ENCODE data around the gene MYPOP.
"Not testable (repeated sequence)": the region's sequence is repeated elsewhere in the genome, so short reads cannot be mapped to it uniquely, and the experiment has no call there.

The MYPOP gene

DNA sequence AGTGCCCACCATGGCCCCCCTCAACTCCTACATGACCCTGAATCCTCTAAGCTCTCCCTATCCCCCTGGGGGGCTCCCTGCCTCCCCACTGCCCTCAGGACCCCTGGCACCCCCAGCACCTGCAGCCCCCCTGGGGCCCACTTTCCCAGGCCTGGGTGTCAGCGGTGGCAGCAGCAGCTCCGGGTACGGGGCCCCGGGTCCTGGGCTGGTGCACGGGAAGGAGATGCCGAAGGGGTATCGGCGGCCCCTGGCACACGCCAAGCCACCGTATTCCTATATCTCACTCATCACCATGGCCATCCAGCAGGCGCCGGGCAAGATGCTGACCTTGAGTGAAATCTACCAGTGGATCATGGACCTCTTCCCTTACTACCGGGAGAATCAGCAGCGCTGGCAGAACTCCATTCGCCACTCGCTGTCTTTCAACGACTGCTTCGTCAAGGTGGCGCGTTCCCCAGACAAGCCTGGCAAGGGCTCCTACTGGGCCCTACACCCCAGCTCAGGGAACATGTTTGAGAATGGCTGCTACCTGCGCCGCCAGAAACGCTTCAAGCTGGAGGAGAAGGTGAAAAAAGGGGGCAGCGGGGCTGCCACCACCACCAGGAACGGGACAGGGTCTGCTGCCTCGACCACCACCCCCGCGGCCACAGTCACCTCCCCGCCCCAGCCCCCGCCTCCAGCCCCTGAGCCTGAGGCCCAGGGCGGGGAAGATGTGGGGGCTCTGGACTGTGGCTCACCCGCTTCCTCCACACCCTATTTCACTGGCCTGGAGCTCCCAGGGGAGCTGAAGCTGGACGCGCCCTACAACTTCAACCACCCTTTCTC lies 30.1 kb downstream of the MYPOP start:
- H3K79me2 ChIP-seq (ENCODE audit: insufficient read depth, low read length) = no peaks in the 10 kb centered on the region
- no peaks in the 10 kb centered on the region for H3K9me2 ChIP-seq (ENCODE audit: low read depth, low read length)
- no peak for TF ChIP-seq EZH2 (IDR thresholded peaks at IDR 0.05; ENCODE audit: borderline replicate concordance, low read length)
- TF ChIP-seq, protein P1, sequence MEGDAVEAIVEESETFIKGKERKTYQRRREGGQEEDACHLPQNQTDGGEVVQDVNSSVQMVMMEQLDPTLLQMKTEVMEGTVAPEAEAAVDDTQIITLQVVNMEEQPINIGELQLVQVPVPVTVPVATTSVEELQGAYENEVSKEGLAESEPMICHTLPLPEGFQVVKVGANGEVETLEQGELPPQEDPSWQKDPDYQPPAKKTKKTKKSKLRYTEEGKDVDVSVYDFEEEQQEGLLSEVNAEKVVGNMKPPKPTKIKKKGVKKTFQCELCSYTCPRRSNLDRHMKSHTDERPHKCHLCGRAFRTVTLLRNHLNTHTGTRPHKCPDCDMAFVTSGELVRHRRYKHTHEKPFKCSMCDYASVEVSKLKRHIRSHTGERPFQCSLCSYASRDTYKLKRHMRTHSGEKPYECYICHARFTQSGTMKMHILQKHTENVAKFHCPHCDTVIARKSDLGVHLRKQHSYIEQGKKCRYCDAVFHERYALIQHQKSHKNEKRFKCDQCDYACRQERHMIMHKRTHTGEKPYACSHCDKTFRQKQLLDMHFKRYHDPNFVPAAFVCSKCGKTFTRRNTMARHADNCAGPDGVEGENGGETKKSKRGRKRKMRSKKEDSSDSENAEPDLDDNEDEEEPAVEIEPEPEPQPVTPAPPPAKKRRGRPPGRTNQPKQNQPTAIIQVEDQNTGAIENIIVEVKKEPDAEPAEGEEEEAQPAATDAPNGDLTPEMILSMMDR (IDR thresholded peaks at IDR 0.05; ENCODE audit: low read length) = no peak
- H3F3A ChIP-seq (ENCODE audit: insufficient read depth, low read length) = no peaks in the 10 kb centered on the region
- H2AFZ ChIP-seq (ENCODE audit: low read length) = no peak overlapping the region
- no peaks in the 10 kb centered on the region for H3K4me1 ChIP-seq (ENCODE audit: insufficient read depth, low read length, severe bottlenecking)
- no peak overlapping the region for H3K4me3 ChIP-seq (ENCODE audit: low read depth, low read length, poor library complexity, severe bottlenecking)
- H3K9me3 ChIP-seq (ENCODE audit: low read length) = no peaks in the 10 kb centered on the region
- H3K27ac ChIP-seq (ENCODE audit: low read depth, low read length, poor library complexity, severe bottlenecking) = no peak overlapping the region
- H3K36me3 ChIP-seq (ENCODE audit: insufficient read depth, low read length) = no peaks in the 10 kb centered on the region
- H4K20me1 ChIP-seq (ENCODE audit: insufficient read depth, low read length) = no peaks in the 10 kb centered on the region
- H3K4me2 ChIP-seq (ENCODE audit: low read length) = no peak overlapping the region
- peaks cover 4% of the 10 kb centered on the region; the same call in 1 of the 2 replicates for H3K27me3 ChIP-seq (ENCODE audit: insufficient read depth, low read length)
- H3K9ac ChIP-seq (ENCODE audit: low read length) = no peak overlapping the region

DNA sequence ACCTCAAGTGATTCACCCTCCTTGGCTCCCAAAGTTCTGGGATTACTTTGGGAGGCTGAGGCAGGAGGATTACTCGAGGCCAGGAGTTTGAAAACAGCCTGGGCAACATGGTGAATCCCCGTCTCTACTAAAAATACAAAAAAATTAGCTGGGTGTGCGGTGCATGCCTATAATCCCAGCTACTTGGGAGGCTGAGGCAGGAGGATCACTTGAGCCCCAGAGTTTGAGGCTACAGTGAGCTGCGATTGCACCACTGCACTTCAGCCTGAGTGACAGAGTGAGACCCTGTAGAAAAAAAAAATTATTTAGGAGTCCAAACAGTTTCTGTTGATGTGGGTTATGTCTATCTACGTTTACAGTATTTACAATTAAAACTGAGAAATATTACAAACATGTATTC lies 31.6 kb downstream of the MYPOP start:
- TF ChIP-seq EZH2 (IDR thresholded peaks at IDR 0.05; ENCODE audit: borderline replicate concordance, low read length) = no peak
- TF ChIP-seq, protein P1 (IDR thresholded peaks at IDR 0.05; ENCODE audit: low read length) = no peak
- Histone ChIP-seq H3K27me3 (ENCODE audit: insufficient read depth, low read length) (peaks cover 4% of the 10 kb centered on the region; the same call in 1 of the 2 replicates), H2AFZ (ENCODE audit: low read length) (no peak overlapping the region)

DNA sequence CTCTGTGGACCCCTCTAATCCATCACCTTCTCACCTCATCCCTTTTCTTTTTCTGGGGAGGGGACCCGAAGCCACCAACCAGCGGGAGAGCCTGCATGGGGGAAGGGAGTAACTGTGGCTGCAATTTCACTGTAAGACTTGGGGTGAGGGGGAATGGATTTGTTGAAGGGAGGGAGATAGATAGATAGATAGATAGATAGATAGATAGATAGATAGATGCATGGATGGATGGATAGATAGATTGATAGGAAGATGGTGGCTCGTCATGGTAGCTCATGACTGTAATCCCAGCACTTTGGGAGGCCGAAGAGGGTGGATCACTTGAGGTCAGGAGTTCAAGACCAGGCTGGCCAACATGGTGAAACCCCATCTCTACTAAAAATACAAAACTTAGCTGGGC lies 35.2 kb downstream of the MYPOP start:
- H3K9me2 ChIP-seq (ENCODE audit: low read depth, low read length); H3K27ac ChIP-seq (ENCODE audit: low read depth, low read length, poor library complexity, severe bottlenecking); H4K20me1 ChIP-seq (ENCODE audit: insufficient read depth, low read length); H3K4me2 ChIP-seq (ENCODE audit: low read length); H3K9ac ChIP-seq (ENCODE audit: low read length); H3K79me2 ChIP-seq (ENCODE audit: insufficient read depth, low read length); H3K9me3 ChIP-seq (ENCODE audit: low read length); H2AFZ ChIP-seq (ENCODE audit: low read length); H3K36me3 ChIP-seq (ENCODE audit: insufficient read depth, low read length); H3K4me3 ChIP-seq (ENCODE audit: low read depth, low read length, poor library complexity, severe bottlenecking); H3K27me3 ChIP-seq (ENCODE audit: insufficient read depth, low read length); H3F3A ChIP-seq (ENCODE audit: insufficient read depth, low read length): not testable (repeated sequence)
- peaks cover 15% of the 10 kb centered on the region for H3K4me1 ChIP-seq (ENCODE audit: insufficient read depth, low read length, severe bottlenecking)

More for the DNA sequence above, 31.6 kb downstream of the MYPOP start:
- Histone ChIP-seq H3K4me2 (ENCODE audit: low read length) (no peak overlapping the region), H3K27ac (ENCODE audit: low read depth, low read length, poor library complexity, severe bottlenecking) (no peak overlapping the region), H3K9me3 (ENCODE audit: low read length) (no peaks in the 10 kb centered on the region), H3K4me3 (ENCODE audit: low read depth, low read length, poor library complexity, severe bottlenecking) (no peak overlapping the region), H3K9ac (ENCODE audit: low read length) (no peak overlapping the region), H3K4me1 (ENCODE audit: insufficient read depth, low read length, severe bottlenecking) (no peaks in the 10 kb centered on the region), H3K9me2 (ENCODE audit: low read depth, low read length) (no peaks in the 10 kb centered on the region), H3F3A (ENCODE audit: insufficient read depth, low read length) (no peaks in the 10 kb centered on the region), H3K79me2 (ENCODE audit: insufficient read depth, low read length) (no peaks in the 10 kb centered on the region), H4K20me1 (ENCODE audit: insufficient read depth, low read length) (no peaks in the 10 kb centered on the region), H3K36me3 (ENCODE audit: insufficient read depth, low read length) (no peaks in the 10 kb centered on the region)

All from OCI-LY1 (cell line).